Right cardiac atrium (tissue), 5 donors: ENCODE data around the gene CCDC12. TPM values are rescaled to one million over a fixed set of nuclear protein-coding genes. Genes with fewer than 3 reads are reported as not detected.
A peak's percentile ranks its signal among the peaks of the same experiment; 100 is the strongest.

ENCODE experiments used
- ATAC-seq, 2 donors: fragments of 200-7000 bp; cut with Tn5 transposase; one replicate each; pipeline versions ENCODE4 v1.8.0 to v1.9.1; 2020; ENCODE audit warnings: moderate library complexity in 2 of 2, mild to moderate bottlenecking in 1 of 2
- DNase-seq, 3 donors: peaks; one replicate each; pipeline ENCODE4 v3.0.0-alpha.2; 2020
- H3K27ac ChIP-seq: one replicate; pipeline ENCODE4 v1.5.1; 2013; ENCODE audit warnings: mild to moderate bottlenecking, low read length, control low read depth, moderate library complexity
- H3K27me3 ChIP-seq: one replicate; pipeline ENCODE4 v1.6.1; 2013; ENCODE audit not compliant: control insufficient read depth, insufficient read depth
- H3K4me1 ChIP-seq: one replicate; pipeline ENCODE4 v1.6.1; 2013; ENCODE audit warnings: low read length; ENCODE audit not compliant: control insufficient read depth, insufficient read depth
- H3K4me3 ChIP-seq: one replicate; pipeline ENCODE4 v1.5.1; 2013; ENCODE audit warnings: low read length, control low read depth
- H3K9me3 ChIP-seq: one replicate; pipeline ENCODE4 v1.6.1; 2013; ENCODE audit warnings: low read length; ENCODE audit not compliant: control insufficient read depth
- whole genome bisulfite sequencing: extraction: QIAGEN DNeasy Blood & Tissue Kit; methylation state at CpG from one replicate; pipeline ENCODE4 v1.1.7; 2013; 5-methylcytosine and 5-hydroxymethylcytosine counted together
- intact Hi-C, 4 donors: fragments of 100-400 bp; cut with DNase I; formaldehyde crosslinking; loops; one replicate each; pipeline versions ENCODE4 v1.11.0 to v1.14.0; 2022 to 2023
- polyA plus RNA-seq: library from polyadenylated mRNA; stranded (reverse); fragments of 200-250 nt; gene quantifications from one replicate; pipeline ENCODE4 v1.2.3, GENCODE V29; 2013
- total RNA-seq, 4 donors: library from RNA; stranded (reverse); fragmentation: NEBNext Ultra II Directional; extraction: Animal tissue kit (Norgen Biotek cat#: 25700); gene quantifications; one replicate each; pipeline ENCODE4 v1.2.1, GENCODE V29; 2021
- donor health status: healthy with polysubstance abuse.
- donor health status: DM: no; HTN: yes; CAD: no.
- donor health status: DM: no; HTN: no; CAD: no.
- donor health status: DM: no; HTN: yes; CAD: no; lungs with severe emphysema.
- donor health status: DM: yes; HTN: yes; CAD: no.

CCDC12 gene
- total and polyA plus RNA-seq, 5 donors = 31.2 to 58.0 (median 36.1) TPM

GRCh38 chr3:46885612-46886011 is 90.9 kb downstream of the CCDC12 start:
- DNase-seq (no peak), ATAC-seq (no peak)
- no peak overlapping the region for H3K4me3 ChIP-seq
- intact Hi-C loops = no loop called here
- H3K27me3 ChIP-seq = no peaks in the 10 kb centered on the region
- WGBS = 92% methylated on average over 3 of the region's 3 CpGs
- no peak overlapping the region for H3K27ac ChIP-seq
- no peaks in the 10 kb centered on the region for H3K4me1 ChIP-seq
- no peaks in the 10 kb centered on the region for H3K9me3 ChIP-seq

DNA sequence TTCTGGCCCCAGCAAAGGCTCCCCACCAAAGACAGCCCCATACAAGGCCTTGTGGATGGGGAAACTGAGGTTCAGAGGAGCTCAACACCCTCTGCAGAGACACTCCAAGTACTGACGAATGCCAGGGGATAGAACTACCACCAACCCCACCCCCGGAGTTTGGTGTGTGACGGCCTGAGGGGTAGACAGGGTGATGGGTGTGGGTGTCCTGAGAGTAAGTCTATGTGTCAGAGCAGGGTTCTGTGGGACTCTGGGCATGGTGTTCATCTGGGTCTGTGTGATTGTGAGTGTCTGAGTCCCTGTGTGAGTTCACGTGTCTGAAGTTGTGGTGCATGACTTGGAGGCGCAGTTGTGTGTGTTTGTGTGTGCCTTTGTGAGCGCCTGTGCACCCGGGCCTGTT is 91.6 kb downstream of the CCDC12 start:
- peak overlapping the region; percentile 7 for H3K4me3 ChIP-seq
- no peaks in the 10 kb centered on the region for H3K27me3 ChIP-seq
- 86% methylated on average over 7 of the region's 7 CpGs for WGBS
- no peaks in the 10 kb centered on the region for H3K4me1 ChIP-seq
- no peaks in the 10 kb centered on the region for H3K9me3 ChIP-seq
- DNase-seq = no peak
- no peak overlapping the region for H3K27ac ChIP-seq
- ATAC-seq = no peak
- intact Hi-C loops = no loop called here

GRCh38 chr3:46884427-46884826 is 92.1 kb downstream of the CCDC12 start:
- intact Hi-C loops = no loop called here
- no peak for ATAC-seq
- Histone ChIP-seq H3K27ac (no peak overlapping the region), H3K4me1 (no peaks in the 10 kb centered on the region), H3K27me3 (no peaks in the 10 kb centered on the region), H3K4me3 (peak overlapping the region; percentile 70), H3K9me3 (no peaks in the 10 kb centered on the region)
- DNase-seq = peak in 1 of 3 donors; percentile 56
- WGBS = 74% methylated on average over 5 of the region's 5 CpGs

DNA sequence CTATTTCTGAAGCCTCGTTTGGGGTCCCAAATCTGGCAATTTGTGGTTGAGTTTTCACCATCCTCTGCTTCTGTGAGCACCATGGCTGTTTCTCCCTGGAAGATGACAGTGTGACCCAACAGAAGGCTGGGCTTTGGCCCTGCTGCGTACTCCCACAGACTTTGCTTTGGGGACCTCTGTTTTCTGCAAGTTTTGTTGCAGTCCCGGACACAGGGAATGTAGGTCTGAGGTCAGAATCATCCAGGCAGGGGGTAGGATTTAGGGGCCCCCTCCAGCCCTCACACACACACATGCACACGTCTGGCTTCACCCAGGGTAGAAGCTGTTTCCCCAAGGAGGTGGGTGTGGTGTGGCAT is 92.7 kb downstream of the CCDC12 start:
- no peaks in the 10 kb centered on the region for H3K4me1 ChIP-seq
- H3K27ac ChIP-seq = no peak overlapping the region
- no peaks in the 10 kb centered on the region for H3K27me3 ChIP-seq
- DNase-seq (no peak), ATAC-seq (no peak)
- intact Hi-C loops = no loop called here
- H3K4me3 ChIP-seq = peak overlapping the region; percentile 70
- H3K9me3 ChIP-seq = no peaks in the 10 kb centered on the region
- 58% methylated on average over 4 of the region's 4 CpGs for WGBS

DNA sequence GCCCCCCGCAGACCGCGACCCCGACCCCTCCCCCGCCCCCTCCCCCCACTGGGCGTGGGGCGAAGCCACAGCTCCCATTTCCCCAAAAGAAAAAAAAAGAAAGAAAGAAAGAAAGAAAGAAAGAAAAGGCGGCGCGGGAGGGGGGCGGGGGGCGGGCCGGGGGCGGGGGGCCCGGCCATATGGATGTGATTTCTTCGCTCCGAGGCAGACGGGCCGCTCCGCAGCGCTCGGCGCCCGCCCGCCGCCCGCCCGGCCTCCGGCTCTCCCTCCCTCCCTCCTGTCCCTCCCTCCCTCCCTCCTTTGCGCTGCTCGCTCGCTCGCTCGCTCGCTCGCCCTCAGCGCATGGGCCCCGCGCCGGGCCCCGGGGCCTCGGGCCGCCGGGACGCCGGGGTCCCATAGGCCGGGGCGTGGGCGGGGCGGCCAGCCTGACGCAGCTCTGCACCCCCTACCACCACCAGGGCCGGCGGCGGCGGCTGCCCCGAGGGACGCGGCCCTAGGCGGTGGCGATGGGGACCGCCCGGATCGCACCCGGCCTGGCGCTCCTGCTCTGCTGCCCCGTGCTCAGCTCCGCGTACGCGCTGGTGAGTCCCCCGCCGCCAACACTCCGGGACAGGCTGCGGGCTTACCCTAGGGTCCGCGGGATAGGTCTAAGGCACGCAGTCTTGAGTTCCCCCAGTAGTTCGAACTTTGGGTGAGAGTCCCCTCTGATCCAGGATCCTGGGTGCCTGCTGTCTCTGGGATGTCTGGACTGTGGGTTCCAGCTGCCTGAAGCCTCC is 93.3 kb downstream of the CCDC12 start:
- H3K9me3 ChIP-seq = no peaks in the 10 kb centered on the region
- no peak overlapping the region for H3K27ac ChIP-seq
- ATAC-seq = peak; percentile 39
- H3K4me1 ChIP-seq = peaks cover 2% of the 10 kb centered on the region
- no peaks in the 10 kb centered on the region for H3K27me3 ChIP-seq
- 3% methylated on average over 74 of the region's 78 CpGs for WGBS
- H3K4me3 ChIP-seq = peak overlapping the region; percentile 70
- peak in 2 of 3 donors; percentile 35 to 79 for DNase-seq
- intact Hi-C loops = no loop called here

GRCh38 chr3:46882377-46883053 is 94.0 kb downstream of the CCDC12 start:
- no peaks in the 10 kb centered on the region for H3K9me3 ChIP-seq
- ATAC-seq (peak; percentile 54 to 68), DNase-seq (peak; percentile 57 to 80 (median 80))
- peak overlapping the region; percentile 60 for H3K27ac ChIP-seq
- under 1% methylated on average over 72 of the region's 72 CpGs for WGBS
- intact Hi-C loops = no loop called here
- peaks cover 2% of the 10 kb centered on the region for H3K4me1 ChIP-seq
- peak overlapping the region; percentile 70 for H3K4me3 ChIP-seq
- H3K27me3 ChIP-seq = no peaks in the 10 kb centered on the region

GRCh38 chr3:46881596-46882376 is 94.8 kb downstream of the CCDC12 start:
- Histone ChIP-seq H3K27me3 (no peaks in the 10 kb centered on the region), H3K9me3 (no peaks in the 10 kb centered on the region), H3K4me1 (peaks cover 2% of the 10 kb centered on the region), H3K27ac (peak overlapping the region; percentile 60), H3K4me3 (peak overlapping the region; percentile 70)
- peak; percentile 45 to 85 (median 82) for DNase-seq
- peak; percentile 46 to 48 for ATAC-seq
- intact Hi-C loops = no loop called here
- WGBS = 3% methylated on average over 82 of the region's 83 CpGs

DNA sequence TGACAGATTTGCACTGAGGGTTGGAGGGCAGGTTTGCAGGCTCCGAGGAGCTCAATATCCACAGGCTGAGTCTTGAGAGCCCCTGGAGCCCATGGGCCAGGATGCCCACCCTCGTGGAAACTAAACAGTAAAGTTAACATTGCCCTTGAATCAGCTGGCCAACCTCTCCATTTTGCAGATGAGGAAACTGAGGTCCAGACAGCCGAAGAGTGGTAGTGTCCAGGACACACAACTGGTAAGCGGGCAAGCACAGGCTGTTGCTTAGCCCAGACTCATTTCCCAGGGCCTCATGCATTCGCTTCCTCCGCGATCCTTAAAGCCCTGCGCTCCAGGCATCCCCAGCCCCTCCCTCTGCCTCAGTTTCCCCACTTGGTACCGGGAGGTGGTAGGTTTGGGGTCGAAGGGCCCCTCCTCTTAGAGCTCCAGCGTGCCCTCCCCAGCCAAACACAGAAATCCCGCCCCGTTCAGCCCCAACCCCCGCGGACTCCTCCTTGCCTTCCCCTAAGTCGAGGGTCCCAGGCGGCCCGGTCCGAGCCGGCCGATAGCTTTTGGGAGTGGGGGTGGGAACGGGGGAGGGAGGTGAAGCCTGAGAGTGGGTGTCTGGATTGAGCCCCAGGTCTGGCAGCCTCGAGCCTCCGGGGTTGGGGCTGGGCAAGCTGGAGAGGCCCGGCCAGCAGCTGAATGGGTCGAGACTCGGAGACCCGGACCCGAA is 95.5 kb downstream of the CCDC12 start:
- 36% methylated on average over 29 of the region's 29 CpGs for WGBS
- intact Hi-C loops = no loop called here
- Histone ChIP-seq H3K9me3 (no peaks in the 10 kb centered on the region), H3K4me1 (peaks cover 2% of the 10 kb centered on the region), H3K27me3 (no peaks in the 10 kb centered on the region), H3K27ac (no peak overlapping the region), H3K4me3 (peak overlapping the region; percentile 70)
- ATAC-seq (peak in 1 of 2 donors; percentile 2), DNase-seq (no peak)

- Histone ChIP-seq H3K4me3 (no peak overlapping the region), H3K27ac (no peak overlapping the region), H3K9me3 (no peaks in the 10 kb centered on the region), H3K4me1 (peaks cover 11% of the 10 kb centered on the region), H3K27me3 (no peaks in the 10 kb centered on the region)
- whole genome bisulfite sequencing = 52% methylated on average over 2 of the region's 2 CpGs
- ATAC-seq (no peak), DNase-seq (peak in 1 of 3 donors; percentile 16)
- intact Hi-C loops = no loop called here
Measured at GRCh38 chr3:46878781-46879436, 97.6 kb downstream of the CCDC12 start.

GRCh38 chr3:46877406-46878125 is 99.0 kb downstream of the CCDC12 start, which contains the start of gene PTH1R:
PTH1R (plus strand) TSS chr3:46877721; CDS start chr3:46883560, 5,839 bp downstream.
- intact Hi-C loops = no loop called here
- ATAC-seq = no peak
- 83% methylated on average over 7 of the region's 7 CpGs for WGBS
- DNase-seq = no peak
- H3K4me3 ChIP-seq = no peak within 1 kb of the TSS
- no peaks in the 10 kb centered on the region for H3K27me3 ChIP-seq
- no peaks in the 10 kb centered on the region for H3K9me3 ChIP-seq
- H3K4me1 ChIP-seq = peaks cover 22% of the 10 kb centered on the region
- H3K27ac ChIP-seq = no peak within 1 kb of the TSS
